PC-3 (cell line): ENCODE measurements around the gene CDH22.

Experiments
- EZH2 ChIP-seq: fragments of 300-600 bp; sonication (generic); IDR thresholded peaks from one replicate; pipeline ENCODE4 v1.6.1; 2017; ENCODE audit warnings: antibody characterized with exemption, mild to moderate bottlenecking, low read length; ENCODE audit not compliant: unreplicated experiment
- EZH2phosphoT487 ChIP-seq: fragments of 300-600 bp; sonication (generic); IDR thresholded peaks from 2 replicates; pipeline ENCODE4 v1.6.1; 2018; ENCODE audit warnings: mild to moderate bottlenecking, antibody characterized with exemption, low read length, borderline replicate concordance
- TF ChIP-seq, protein P1 (sequence below): fragments of 300-600 bp; sonication (generic); conservative IDR thresholded peaks from 2 replicates; pipeline ENCODE4 v1.5.1; 2017; ENCODE audit warnings: antibody characterized with exemption, low read depth, mild to moderate bottlenecking, low read length

DNA sequence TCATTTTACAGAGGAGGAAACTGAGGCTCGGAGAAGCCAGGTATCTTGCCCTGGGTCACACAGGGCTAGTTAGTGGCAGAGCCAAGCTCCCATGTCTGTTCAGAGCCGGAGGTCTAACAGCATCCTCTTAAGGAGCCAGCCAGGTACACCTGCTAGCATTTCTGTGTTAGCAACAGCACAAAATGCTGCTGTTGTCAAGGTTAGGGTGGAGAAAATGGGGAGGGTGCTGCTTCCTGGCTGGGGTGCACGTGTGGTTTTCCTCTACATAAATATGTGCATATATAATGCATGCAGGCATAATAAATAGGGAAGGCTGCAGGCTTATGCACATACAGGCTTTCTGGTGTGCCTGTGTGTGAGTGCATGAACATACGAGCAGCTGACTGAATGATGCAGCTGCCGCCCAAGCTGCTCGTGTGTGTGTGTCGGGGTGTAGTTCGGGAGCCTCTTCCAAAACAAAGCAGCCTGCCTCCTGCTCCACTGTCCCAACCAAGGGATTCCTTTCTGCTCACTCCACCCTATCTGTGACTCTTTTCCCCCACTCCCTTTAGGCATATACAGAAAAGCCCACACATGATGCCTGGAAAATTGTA is 103.6 kb downstream of the CDH22 start:
- TF ChIP-seq, protein P1, sequence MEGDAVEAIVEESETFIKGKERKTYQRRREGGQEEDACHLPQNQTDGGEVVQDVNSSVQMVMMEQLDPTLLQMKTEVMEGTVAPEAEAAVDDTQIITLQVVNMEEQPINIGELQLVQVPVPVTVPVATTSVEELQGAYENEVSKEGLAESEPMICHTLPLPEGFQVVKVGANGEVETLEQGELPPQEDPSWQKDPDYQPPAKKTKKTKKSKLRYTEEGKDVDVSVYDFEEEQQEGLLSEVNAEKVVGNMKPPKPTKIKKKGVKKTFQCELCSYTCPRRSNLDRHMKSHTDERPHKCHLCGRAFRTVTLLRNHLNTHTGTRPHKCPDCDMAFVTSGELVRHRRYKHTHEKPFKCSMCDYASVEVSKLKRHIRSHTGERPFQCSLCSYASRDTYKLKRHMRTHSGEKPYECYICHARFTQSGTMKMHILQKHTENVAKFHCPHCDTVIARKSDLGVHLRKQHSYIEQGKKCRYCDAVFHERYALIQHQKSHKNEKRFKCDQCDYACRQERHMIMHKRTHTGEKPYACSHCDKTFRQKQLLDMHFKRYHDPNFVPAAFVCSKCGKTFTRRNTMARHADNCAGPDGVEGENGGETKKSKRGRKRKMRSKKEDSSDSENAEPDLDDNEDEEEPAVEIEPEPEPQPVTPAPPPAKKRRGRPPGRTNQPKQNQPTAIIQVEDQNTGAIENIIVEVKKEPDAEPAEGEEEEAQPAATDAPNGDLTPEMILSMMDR = no peak
- no peak for TF ChIP-seq EZH2
- TF ChIP-seq EZH2phosphoT487 = no peak
